Thyroid gland (tissue), 4 donors: ENCODE measurements around the gene NCAPD2. TPM values are rescaled to one million over a fixed set of nuclear protein-coding genes. Genes with fewer than 3 reads are reported as not detected.
"Not testable (repeated sequence)": the region's sequence is repeated elsewhere in the genome, so short reads cannot be mapped to it uniquely, and the experiment has no call there.

Experiments
- DNase-seq, 2 donors: peaks; one replicate each; pipeline ENCODE4 v3.0.0-alpha.2; 2019
- H3K27ac ChIP-seq, 3 donors: fragments of 200-600 bp; sonication (generic); 1 replicate in 2 of 3; 2 replicates in 1 of 3; pipeline ENCODE4 v1.5.1; 2016 to 2019; ENCODE audit warnings: mild to moderate bottlenecking in 1 of 3, moderate library complexity in 1 of 3
- H3K27me3 ChIP-seq: fragments of 200-600 bp; sonication (generic); one replicate; pipeline ENCODE4 v1.5.1; 2019
- H3K36me3 ChIP-seq, 2 donors: fragments of 200-600 bp; sonication (generic); one replicate each; pipeline ENCODE4 v1.5.1; 2016 to 2019
- H3K4me1 ChIP-seq, 2 donors: fragments of 200-600 bp; sonication (generic); one replicate each; pipeline ENCODE4 v1.5.1; 2017 to 2019
- H3K4me3 ChIP-seq, 3 donors: fragments of 200-600 bp; sonication (generic); replicated peaks in 1 of 3; 1 replicate in 2 of 3; 2 replicates in 1 of 3; pipeline ENCODE4 v1.5.1; 2016; ENCODE audit warnings: mild to moderate bottlenecking in 1 of 3
- H3K9me3 ChIP-seq: fragments of 200-600 bp; sonication (generic); one replicate; pipeline ENCODE4 v1.5.1; 2017
- CTCF ChIP-seq, 6 experiments: fragments of 200-600 bp in 3 of 6; fragments of 450-650 bp in 3 of 6; sonication (generic) in 3 of 6; IDR thresholded peaks; one replicate each; pipeline ENCODE4 v1.5.1; 2016 to 2019; ENCODE audit warnings: antibody characterized with exemption in 6 of 6, mild to moderate bottlenecking in 2 of 6, inconsistent platforms in 1 of 6, moderate library complexity in 1 of 6
- POLR2A ChIP-seq, 2 donors: fragments of 450-650 bp; IDR thresholded peaks; one replicate each; pipeline ENCODE4 v1.6.1; 2017; ENCODE audit warnings: antibody characterized with exemption in 2 of 2, mild to moderate bottlenecking in 2 of 2, moderate library complexity in 1 of 2
- WGBS, 2 donors: methylation state at CpG; one replicate each; pipeline ENCODE4 v1.1.5; 2017; 5-methylcytosine and 5-hydroxymethylcytosine counted together
- intact Hi-C: fragments of 100-400 bp; cut with DNase I; formaldehyde crosslinking; loops from one replicate; pipeline ENCODE4 v1.15.1; 2023
- total RNA-seq, 4 donors: library from RNA; depleted of rRNA; stranded (reverse); fragments of >200 nt; gene quantifications; one replicate each; pipeline ENCODE4 v1.2.3, GENCODE V29; 2016

Gene NCAPD2
- total RNA-seq, 4 donors from 2014 or later: 22.4 to 31.8 (median 28.6) TPM

GRCh38 chr12:6494968-6495367, 1.1 kb downstream of the NCAPD2 start:
- Histone ChIP-seq H3K4me3 (no peak overlapping the region), H3K4me1 (peaks cover 15 to 18% of the 10 kb centered on the region in 2 donors), H3K9me3 (no peaks in the 10 kb centered on the region), H3K36me3 (peaks cover 0 to 6% of the 10 kb centered on the region in 2 donors), H3K27me3 (no peaks in the 10 kb centered on the region), H3K27ac (no peak overlapping the region)
- 66 to 71% methylated on average over 1 of the region's 1 CpG for WGBS, 2 donors
- no peak for TF ChIP-seq CTCF (IDR thresholded peaks at IDR 0.05)
- intact Hi-C loops: no loop called here
- DNase-seq: no peak

- H3K27me3 ChIP-seq, H3K9me3 ChIP-seq, DNase-seq, H3K27ac ChIP-seq, intact Hi-C loops, H3K36me3 ChIP-seq, H3K4me3 ChIP-seq: not testable (repeated sequence)
- peaks cover 14% of the 10 kb centered on the region in 2 donors for H3K4me1 ChIP-seq
- 75 to 88% methylated on average over 3 of the region's 3 CpGs for WGBS, 2 donors
Observed at GRCh38 chr12:6497291-6497690, 3.4 kb downstream of the NCAPD2 start.

GRCh38 chr12:6500466-6500865, 6.6 kb downstream of the NCAPD2 start:
- peaks cover 0 to 6% of the 10 kb centered on the region in 2 donors for H3K36me3 ChIP-seq
- TF ChIP-seq POLR2A (IDR thresholded peaks at IDR 0.05) (no peak), CTCF (IDR thresholded peaks at IDR 0.05) (no peak)
- H3K27ac ChIP-seq: no peak overlapping the region
- H3K4me1 ChIP-seq: no peaks in the 10 kb centered on the region
- 93 to 96% methylated on average over 2 of the region's 2 CpGs for WGBS, 2 donors
- intact Hi-C loops: no loop called here
- DNase-seq: no peak
- H3K9me3 ChIP-seq: no peaks in the 10 kb centered on the region
- no peaks in the 10 kb centered on the region for H3K27me3 ChIP-seq
- no peak overlapping the region for H3K4me3 ChIP-seq

- no peak overlapping the region for H3K27ac ChIP-seq
- no peak for DNase-seq
- 87 to 88% methylated on average over 12 of the region's 12 CpGs for WGBS, 2 donors
Observed at GRCh38 chr12:6507102-6507998, 13.4 kb downstream of the NCAPD2 start.

GRCh38 chr12:6508087-6508486, 14.2 kb downstream of the NCAPD2 start:
- WGBS, 2 donors: 81 to 83% methylated on average over 7 of the region's 7 CpGs
- intact Hi-C loops: no loop called here
- TF ChIP-seq CTCF (IDR thresholded peaks at IDR 0.05) (no peak), POLR2A (IDR thresholded peaks at IDR 0.05) (no peak)

More at GRCh38 chr12:6507102-6507998, 13.4 kb downstream of the NCAPD2 start:
- intact Hi-C loops: no loop called here
- H3K36me3 ChIP-seq: peaks cover 7 to 11% of the 10 kb centered on the region in 2 donors
- no peaks in the 10 kb centered on the region for H3K9me3 ChIP-seq
- no peaks in the 10 kb centered on the region for H3K27me3 ChIP-seq
- TF ChIP-seq POLR2A (IDR thresholded peaks at IDR 0.05) (no peak), CTCF (IDR thresholded peaks at IDR 0.05) (no peak)
- no peaks in the 10 kb centered on the region for H3K4me1 ChIP-seq
- no peak overlapping the region for H3K4me3 ChIP-seq

More at GRCh38 chr12:6508087-6508486, 14.2 kb downstream of the NCAPD2 start:
- Histone ChIP-seq H3K4me1 (no peaks in the 10 kb centered on the region), H3K9me3 (no peaks in the 10 kb centered on the region), H3K27me3 (no peaks in the 10 kb centered on the region), H3K36me3 (peaks cover 10 to 19% of the 10 kb centered on the region in 2 donors), H3K27ac (no peak overlapping the region), H3K4me3 (no peak overlapping the region)
- no peak for DNase-seq
